GM18870 (cell line): Measurements from ENCODE around the gene PTH.

ENCODE experiments used
- ATAC-seq: cut with Tn5 transposase; IDR thresholded peaks from one replicate; pipeline ENCODE4 v1.9.1; 2021; ENCODE audit warnings: moderate library complexity; ENCODE audit not compliant: unreplicated experiment

Gene PTH

GRCh38 chr11:13495929-13496328 lies at the start of gene PTH:
PTH (minus strand) TSS chr11:13495997; CDS start chr11:13492855, 3,142 bp downstream.
- ATAC-seq, result no peak

GRCh38 chr11:13538044-13538443 lies 42.2 kb upstream of the PTH start:
- no peak for ATAC-seq

- ATAC-seq, result no peak
These were observed 40.0 kb upstream of the PTH start for GRCh38 chr11:13535819-13536218.

GRCh38 chr11:13534358-13534757 lies 38.6 kb upstream of the PTH start:
- no peak for ATAC-seq

GRCh38 chr11:13525257-13525656 lies 29.5 kb upstream of the PTH start:
- ATAC-seq, result no peak

GRCh38 chr11:13503393-13503792 lies 7.6 kb upstream of the PTH start:
- no peak for ATAC-seq

GRCh38 chr11:13502492-13502891 lies 6.7 kb upstream of the PTH start:
- no peak for ATAC-seq

GRCh38 chr11:13494051-13494450 lies 1.7 kb downstream of the PTH start:
- no peak for ATAC-seq

- ATAC-seq, result peak; percentile 76
These were observed 8.2 kb downstream of the PTH start for GRCh38 chr11:13487661-13488030.

GRCh38 chr11:13486926-13487660 lies 8.7 kb downstream of the PTH start:
- peak; percentile 68 for ATAC-seq

- ATAC-seq, result no peak
These were observed 15.6 kb downstream of the PTH start for GRCh38 chr11:13480198-13480597.

- ATAC-seq, result no peak
These were observed 16.1 kb downstream of the PTH start for GRCh38 chr11:13479688-13480087.

- ATAC-seq, result no peak
These were observed 20.7 kb downstream of the PTH start for GRCh38 chr11:13475091-13475490.

- no peak for ATAC-seq
These were observed 22.6 kb downstream of the PTH start for GRCh38 chr11:13473013-13473722.

GRCh38 chr11:13468750-13469149 lies 27.0 kb downstream of the PTH start:
- no peak for ATAC-seq

GRCh38 chr11:13465909-13466371 lies 29.9 kb downstream of the PTH start:
- ATAC-seq, result no peak

- ATAC-seq, result no peak
These were observed 32.0 kb downstream of the PTH start for GRCh38 chr11:13463779-13464290.

- ATAC-seq, result peak; percentile 82
These were observed 32.7 kb downstream of the PTH start, which contains the start of gene BTBD10 for GRCh38 chr11:13462901-13463778. BTBD10 (minus strand) TSS chr11:13463222; CDS start chr11:13445124, 18,098 bp downstream.

GRCh38 chr11:13462311-13462900 lies 33.4 kb downstream of the PTH start:
- ATAC-seq, result peak; percentile 40

GRCh38 chr11:13461291-13461690 lies 34.5 kb downstream of the PTH start:
- ATAC-seq, result no peak
